ENCODE results near the gene HSDL1. TPM values are rescaled to one million over a fixed set of nuclear protein-coding genes. Genes with fewer than 3 reads are reported as not detected.

Gene HSDL1
- total RNA-seq, 1 experiment from 2014 or later, result 34.2 TPM

- H3T11ph ChIP-seq (ENCODE audit: low read length), result no peak overlapping the region
- no peaks in the 10 kb centered on the region for H4K20me1 ChIP-seq (ENCODE audit: control insufficient read depth, insufficient read depth, insufficient read length)
- no peak overlapping the region for H3K18ac ChIP-seq (ENCODE audit: insufficient read length, low read depth, low read length)
- H3K27ac ChIP-seq (ENCODE audit: insufficient read length, low read depth, low read length), result no peak overlapping the region
- H3K4me1 Mint-ChIP-seq, result peaks cover 0 to 6% of the 10 kb centered on the region in 2 experiments; a peak in 2 of 4 replicates
- H3K56ac ChIP-seq (ENCODE audit: insufficient read length, low read depth, low read length), result no peak overlapping the region
- H4K91ac ChIP-seq (ENCODE audit: insufficient read length, low read depth, low read length), result no peak overlapping the region
- H3K27ac Mint-ChIP-seq, result no peak overlapping the region
- peaks cover 19% of the 10 kb centered on the region for H3K27me3 Mint-ChIP-seq (ENCODE audit: low read depth)
- no peak overlapping the region for H2BK120ac ChIP-seq (ENCODE audit: low read depth, low read length, poor library complexity, severe bottlenecking)
- no peaks in the 10 kb centered on the region for H3K36me3 Mint-ChIP-seq (ENCODE audit: insufficient read depth in 1 of 3, low read depth in 3 of 3)
- H3K23ac ChIP-seq (ENCODE audit: insufficient read length, low read depth, low read length), result no peak overlapping the region
- no peaks in the 10 kb centered on the region for H3K79me2 ChIP-seq (ENCODE audit: insufficient read depth, low read length)
- H3K23me2 ChIP-seq (ENCODE audit: insufficient read length, low read depth, low read length, poor library complexity, severe bottlenecking), result no peaks in the 10 kb centered on the region
- no peak for DNase-seq
- no peak overlapping the region for H2BK20ac ChIP-seq (ENCODE audit: low read depth, low read length, poor library complexity, severe bottlenecking)
- no peaks in the 10 kb centered on the region for H3K27me3 ChIP-seq (ENCODE audit: insufficient read depth, low read length)
- H3K4me3 Mint-ChIP-seq, result no peak overlapping the region
- H2BK15ac ChIP-seq (ENCODE audit: low read depth, low read length), result no peak overlapping the region
- H3K4ac ChIP-seq (ENCODE audit: low read depth, low read length), result no peak overlapping the region
- H2AK5ac ChIP-seq (ENCODE audit: insufficient read length, low read length), result no peak overlapping the region
- H3K9me3 Mint-ChIP-seq, result no peaks in the 10 kb centered on the region
- no CpG with 5 or more reads among the region's 3 CpGs for WGBS (ENCODE audit: extremely low coverage, insufficient read length, low lambda C conversion rate)
- no peak overlapping the region for H4K5ac ChIP-seq (ENCODE audit: insufficient read length, low read depth, low read length)
- no peak overlapping the region for H3K4me2 ChIP-seq (ENCODE audit: insufficient read depth, insufficient read length, low read length)
- no peaks in the 10 kb centered on the region for H3K9me3 ChIP-seq (ENCODE audit: control insufficient read depth, low read depth, low read length)
- H2AFZ ChIP-seq (ENCODE audit: low read length), result no peak overlapping the region
- no peak overlapping the region for H2BK12ac ChIP-seq (ENCODE audit: insufficient read length, low read depth, low read length)
- H3K9ac ChIP-seq (ENCODE audit: extremely low read depth, insufficient read length, low read length), result no peak overlapping the region
- H3K14ac ChIP-seq (ENCODE audit: insufficient read depth, low read length), result no peak overlapping the region
- H2BK5ac ChIP-seq (ENCODE audit: insufficient read length, low read length), result no peak overlapping the region
- no peaks in the 10 kb centered on the region for H3K4me1 ChIP-seq (ENCODE audit: insufficient read depth, low read length)
- no peak overlapping the region for H4K8ac ChIP-seq (replicated peaks; ENCODE audit: insufficient read length, low read depth, low read length)
- TF ChIP-seq CTCF (conservative IDR thresholded peaks at IDR 0.05), result no peak
- H3K79me1 ChIP-seq (ENCODE audit: insufficient read depth, low read depth, low read length, poor library complexity, severe bottlenecking), result no peaks in the 10 kb centered on the region
Measured at GRCh38 chr16:84150926-84151325, 5.9 kb upstream of the HSDL1 start.

Data from H9 (cell line).